MM.1S (cell line): ENCODE measurements around the gene TMEM182.

Experiments
- CTCF ChIP-seq: fragments of 300-600 bp; sonication (generic); IDR thresholded peaks from 2 replicates; pipeline ENCODE4 v1.5.1; 2016; ENCODE audit warnings: antibody characterized with exemption, low read length, mixed read lengths
- EZH2phosphoT487 ChIP-seq: fragments of 300-600 bp; sonication (generic); IDR thresholded peaks from 2 replicates; pipeline ENCODE4 v1.6.1; 2018; ENCODE audit warnings: antibody characterized with exemption, low read length

GRCh38 chr2:102737431-102737830, 24.4 kb upstream of the TMEM182 start:
- TF ChIP-seq CTCF (no peak), EZH2phosphoT487 (no peak)
